Mesenchymal stem cell (in vitro differentiated cells and primary cell): ENCODE measurements around the gene ZMAT5.

Experiments
- DNase-seq: peaks from one replicate; pipeline ENCODE4 v3.0.0-alpha.2; 2013
- H2AFZ ChIP-seq: one replicate; pipeline ENCODE4 v1.6.1; 2013; ENCODE audit warnings: low read depth, mild to moderate bottlenecking, control low read depth, inconsistent platforms, low read length, moderate library complexity
- H2AK5ac ChIP-seq: 2 replicates; pipeline ENCODE4 v1.6.1; 2013; ENCODE audit warnings: low read length, moderate library complexity, mild to moderate bottlenecking, inconsistent platforms; ENCODE audit not compliant: severe bottlenecking
- H2BK120ac ChIP-seq: one replicate; pipeline ENCODE4 v1.6.1; 2013; ENCODE audit warnings: low read depth, mild to moderate bottlenecking, inconsistent platforms, low read length, moderate library complexity
- H2BK12ac ChIP-seq, 2 experiments: one replicate each; pipeline ENCODE4 v1.6.1; 2013; ENCODE audit warnings: inconsistent platforms in 2 of 2, low read length in 2 of 2, mild to moderate bottlenecking in 2 of 2, moderate library complexity in 2 of 2, control low read depth in 1 of 2
- H2BK15ac ChIP-seq: one replicate; pipeline ENCODE4 v1.6.1; 2013; ENCODE audit warnings: mild to moderate bottlenecking, low read depth, inconsistent platforms; ENCODE audit not compliant: poor library complexity, severe bottlenecking
- H2BK5ac ChIP-seq: 2 replicates; pipeline ENCODE4 v1.6.1; 2013; ENCODE audit warnings: low read depth, mild to moderate bottlenecking, low read length, control low read depth, inconsistent platforms; ENCODE audit not compliant: poor library complexity, severe bottlenecking
- H3K14ac ChIP-seq, 2 experiments: one replicate each; pipeline ENCODE4 v1.6.1; 2013; ENCODE audit warnings: inconsistent platforms in 2 of 2, low read length in 2 of 2, control low read depth in 1 of 2, mild to moderate bottlenecking in 1 of 2, moderate library complexity in 1 of 2
- H3K18ac ChIP-seq, 2 experiments: one replicate each; pipeline ENCODE4 v1.6.1; 2013; ENCODE audit warnings: inconsistent platforms in 2 of 2, low read length in 2 of 2, control low read depth in 1 of 2, low read depth in 1 of 2, mild to moderate bottlenecking in 1 of 2
- H3K23ac ChIP-seq, 2 experiments: one replicate each; pipeline ENCODE4 v1.6.1; 2013; ENCODE audit warnings: inconsistent platforms in 2 of 2, low read length in 2 of 2, mild to moderate bottlenecking in 2 of 2, moderate library complexity in 2 of 2, control low read depth in 1 of 2
- H3K27ac ChIP-seq: 2 replicates; pipeline ENCODE4 v1.5.1; 2013; ENCODE audit warnings: mild to moderate bottlenecking, moderate library complexity, low read length, control low read depth, inconsistent platforms; ENCODE audit not compliant: poor library complexity, severe bottlenecking
- H3K27me3 ChIP-seq, 2 experiments: 2 replicates each; pipeline versions ENCODE4 v1.6.1 to v1.7.0; 2013; ENCODE audit warnings: low read length in 2 of 2, mild to moderate bottlenecking in 2 of 2, moderate library complexity in 2 of 2, control low read depth in 1 of 2, inconsistent platforms in 1 of 2; ENCODE audit not compliant: control insufficient read depth in 1 of 2, insufficient read depth in 1 of 2
- H3K36me3 ChIP-seq, 2 experiments: 2 replicates each; pipeline versions ENCODE4 v1.6.1 to v1.7.0; 2013; ENCODE audit warnings: low read length in 2 of 2, control low read depth in 1 of 2, inconsistent platforms in 1 of 2, low read depth in 1 of 2, mild to moderate bottlenecking in 1 of 2; ENCODE audit not compliant: insufficient read depth in 2 of 2, control insufficient read depth in 1 of 2
- H3K4ac ChIP-seq, 2 experiments: one replicate each; pipeline ENCODE4 v1.6.1; 2013; ENCODE audit warnings: inconsistent platforms in 2 of 2, low read length in 2 of 2, mild to moderate bottlenecking in 2 of 2, moderate library complexity in 2 of 2, control low read depth in 1 of 2, low read depth in 1 of 2
- H3K4me1 ChIP-seq: 2 replicates; pipeline ENCODE4 v1.6.1; 2013; ENCODE audit warnings: low read depth, low read length, control low read depth; ENCODE audit not compliant: control insufficient read depth, insufficient read depth
- H3K4me2 ChIP-seq: 2 replicates; pipeline ENCODE4 v1.6.1; 2013; ENCODE audit warnings: low read length, mild to moderate bottlenecking, inconsistent platforms; ENCODE audit not compliant: poor library complexity, severe bottlenecking
- H3K4me3 ChIP-seq, 2 experiments: 2 replicates each; pipeline versions ENCODE4 v1.5.1 to v1.7.0; 2013; ENCODE audit warnings: low read length in 2 of 2, mild to moderate bottlenecking in 2 of 2, control low read depth in 1 of 2, low read depth in 1 of 2; ENCODE audit not compliant: insufficient read depth in 1 of 2
- H3K79me1 ChIP-seq: replicated peaks from 2 replicates; pipeline ENCODE4 v1.6.1; 2013; ENCODE audit warnings: mild to moderate bottlenecking, control low read depth, low read length, inconsistent platforms; ENCODE audit not compliant: poor library complexity, severe bottlenecking
- H3K9ac ChIP-seq: 2 replicates; pipeline ENCODE4 v1.7.0; 2013; ENCODE audit warnings: mild to moderate bottlenecking, low read length, moderate library complexity
- H3K9me3 ChIP-seq: 2 replicates; pipeline ENCODE4 v1.7.0; 2013; ENCODE audit warnings: mild to moderate bottlenecking, low read length; ENCODE audit not compliant: control insufficient read depth
- H4K8ac ChIP-seq: one replicate; pipeline ENCODE4 v1.6.1; 2013; ENCODE audit warnings: inconsistent platforms, mild to moderate bottlenecking, low read length, moderate library complexity
- H4K91ac ChIP-seq: one replicate; pipeline ENCODE4 v1.6.1; 2013; ENCODE audit warnings: mild to moderate bottlenecking, low read length, inconsistent platforms
- WGBS: methylation state at CpG from one replicate; pipeline ENCODE4 v1.1.7; 2013; ENCODE audit warnings: mixed read lengths; 5-methylcytosine and 5-hydroxymethylcytosine counted together

The ZMAT5 gene

GRCh38 chr22:29762263-29762662, 4.5 kb downstream of the ZMAT5 start:
- DNase-seq: no peak
- no peak overlapping the region for H3K23ac ChIP-seq
- no peak overlapping the region for H3K14ac ChIP-seq
- no peak overlapping the region for H4K8ac ChIP-seq
- no peak overlapping the region for H3K9ac ChIP-seq
- peaks cover 11% of the 10 kb centered on the region for H3K79me1 ChIP-seq
- H3K4me3 ChIP-seq: no peak overlapping the region
- no peak overlapping the region for H2BK5ac ChIP-seq
- H2AFZ ChIP-seq: no peak overlapping the region
- no peak overlapping the region for H4K91ac ChIP-seq
- no peak overlapping the region for H3K18ac ChIP-seq
- no peak overlapping the region for H2AK5ac ChIP-seq
- H2BK120ac ChIP-seq: no peak overlapping the region
- H2BK15ac ChIP-seq: no peak overlapping the region
- no peak overlapping the region for H2BK12ac ChIP-seq
- no peaks in the 10 kb centered on the region for H3K36me3 ChIP-seq
- H3K4me1 ChIP-seq: peaks cover 8% of the 10 kb centered on the region
- no peaks in the 10 kb centered on the region for H3K27me3 ChIP-seq
- no peak overlapping the region for H3K4ac ChIP-seq
- no peak overlapping the region for H3K27ac ChIP-seq
- WGBS: 84% methylated on average over 13 of the region's 15 CpGs
- H3K4me2 ChIP-seq: no peak overlapping the region
- no peaks in the 10 kb centered on the region for H3K9me3 ChIP-seq

- Histone ChIP-seq H3K14ac (no peak overlapping the region), H3K4me3 (no peak overlapping the region), H2AFZ (no peak overlapping the region), H3K18ac (no peak overlapping the region), H3K36me3 (peaks cover under 1 to 4% of the 10 kb centered on the region in 2 experiments), H4K91ac (no peak overlapping the region), H3K4me2 (no peak overlapping the region), H3K9ac (peak overlapping the region; percentile 15), H3K4ac (no peak overlapping the region), H2BK5ac (no peak overlapping the region), H3K23ac (peak overlapping the region in 1 of 2 experiments; percentile 52), H4K8ac (no peak overlapping the region), H2BK15ac (peak overlapping the region; percentile 89), H3K4me1 (peaks cover 2% of the 10 kb centered on the region), H3K27ac (no peak overlapping the region), H3K9me3 (no peaks in the 10 kb centered on the region), H3K27me3 (no peaks in the 10 kb centered on the region), H2BK12ac (no peak overlapping the region), H2BK120ac (no peak overlapping the region), H2AK5ac (no peak overlapping the region), H3K79me1 (peaks cover 9% of the 10 kb centered on the region)
- no peak for DNase-seq
- 82% methylated on average over 4 of the region's 5 CpGs for WGBS
These were observed 7.8 kb downstream of the ZMAT5 start for GRCh38 chr22:29758959-29759358.

GRCh38 chr22:29758068-29758622, 8.7 kb downstream of the ZMAT5 start:
- Histone ChIP-seq H3K4me1 (peaks cover 2% of the 10 kb centered on the region), H3K9me3 (no peaks in the 10 kb centered on the region), H2BK120ac (no peak overlapping the region), H2BK12ac (no peak overlapping the region), H4K8ac (no peak overlapping the region), H3K14ac (no peak overlapping the region), H2BK5ac (no peak overlapping the region), H3K9ac (no peak overlapping the region), H3K79me1 (peaks cover 9% of the 10 kb centered on the region), H3K27ac (no peak overlapping the region), H3K18ac (no peak overlapping the region), H3K27me3 (no peaks in the 10 kb centered on the region), H3K36me3 (peaks cover 4 to 9% of the 10 kb centered on the region in 2 experiments), H2AFZ (no peak overlapping the region), H2BK15ac (no peak overlapping the region), H3K4me2 (no peak overlapping the region), H2AK5ac (no peak overlapping the region), H4K91ac (no peak overlapping the region), H3K23ac (no peak overlapping the region), H3K4me3 (no peak overlapping the region), H3K4ac (no peak overlapping the region)
- WGBS: 68% methylated on average over 5 of the region's 7 CpGs
- no peak for DNase-seq

- Histone ChIP-seq H2AK5ac (no peak overlapping the region), H3K4ac (no peak overlapping the region), H2BK12ac (no peak overlapping the region), H3K9me3 (no peaks in the 10 kb centered on the region), H3K4me2 (no peak overlapping the region), H3K9ac (no peak overlapping the region), H3K4me3 (no peak overlapping the region), H2BK120ac (no peak overlapping the region), H3K14ac (no peak overlapping the region), H2BK5ac (no peak overlapping the region), H3K36me3 (peaks cover 4 to 18% of the 10 kb centered on the region in 2 experiments), H3K27ac (no peak overlapping the region), H3K23ac (no peak overlapping the region), H4K8ac (no peak overlapping the region), H3K18ac (no peak overlapping the region), H3K27me3 (no peaks in the 10 kb centered on the region), H2BK15ac (no peak overlapping the region), H4K91ac (no peak overlapping the region), H3K79me1 (peaks cover 12% of the 10 kb centered on the region), H2AFZ (no peak overlapping the region), H3K4me1 (peaks cover 2% of the 10 kb centered on the region)
- 100% methylated on average over 1 of the region's 3 CpGs for WGBS
- no peak for DNase-seq
These were observed 9.7 kb downstream of the ZMAT5 start for GRCh38 chr22:29757096-29757495.
